K562 (cell line): Measurements from ENCODE around the gene KCNK3. TPM values are rescaled to one million over a fixed set of nuclear protein-coding genes. Genes with fewer than 3 reads are reported as not detected.

ENCODE experiments used
- ATAC-seq: fragments of 200-7000 bp; cut with Tn5 transposase; 3 replicates; pipeline ENCODE4 v1.9.1; 2020; ENCODE audit warnings: moderate library complexity
- BruUV-seq: library from RNA; stranded (reverse); fragments of 400-500 nt; replicated peaks from 2 replicates; lab custom pipeline; 2021; lab: Mats Ljungman, UMichigan
- CTCF ChIA-PET: fragments of 300-600 bp; formaldehyde crosslinking; extraction: SDS; loops from one replicate; lab custom pipeline; 2021; ENCODE audit warnings: low intra/inter-chr PET ratio; lab: Yijun Ruan, JAX
- POLR2A ChIA-PET: fragments of 300-600, 350-650 bp; sonication (Branson Sonifier 250); formaldehyde crosslinking; extraction: SDS; loops from one replicate; lab custom pipeline; 2021; ENCODE audit warnings: antibody characterized with exemption, inconsistent platforms; lab: Yijun Ruan, JAX
- DNase-seq, 4 experiments: peaks; one replicate each; pipeline versions ENCODE4 v3.0.0 to v3.0.0-alpha.2; 2011 to 2018; ENCODE audit warnings: low spot score in 3 of 4, mixed read lengths in 3 of 4; ENCODE audit errors: extremely low read depth in 1 of 4
- FAIRE-seq: peaks from 2 replicates; lab custom pipeline; 2011; peaks lifted over from hg19 to GRCh38; lab: Jason Lieb, UNC
- H2AFZ ChIP-seq: 2 replicates; pipeline ENCODE4 v1.6.0; 2011; ENCODE audit warnings: low read depth, low read length, control low read depth, inconsistent platforms
- H3K27ac ChIP-seq: fragments of 200-600 bp; 3 replicates; pipeline ENCODE4 v1.8.0; 2011; ENCODE audit warnings: low read depth, mild to moderate bottlenecking, control low read depth, inconsistent platforms, low read length, moderate library complexity, mixed read lengths; ENCODE audit errors: extremely low read depth
- H3K27me3 ChIP-seq, 2 experiments: fragments of 300-600 bp in 1 of 2; 2 replicates in 1 of 2; 3 replicates in 1 of 2; pipeline versions ENCODE4 v1.6.0 to v1.8.0; 2011; ENCODE audit warnings: inconsistent platforms in 2 of 2, low read length in 2 of 2, mild to moderate bottlenecking in 1 of 2, mixed read lengths in 1 of 2, moderate library complexity in 1 of 2; ENCODE audit not compliant: control insufficient read depth in 2 of 2, insufficient read depth in 2 of 2
- H3K36me3 ChIP-seq: fragments of 300-600 bp; 3 replicates; pipeline ENCODE4 v1.8.0; 2011; ENCODE audit warnings: mild to moderate bottlenecking, low read length, inconsistent platforms; ENCODE audit not compliant: control insufficient read depth, insufficient read depth
- H3K4me1 ChIP-seq, 2 experiments: fragments of 200-600 bp in 1 of 2; replicated peaks in 1 of 2; 2 replicates in 1 of 2; 3 replicates in 1 of 2; pipeline versions ENCODE4 v1.5.1 to v1.8.0; 2011; ENCODE audit warnings: inconsistent platforms in 2 of 2, low read length in 2 of 2, mild to moderate bottlenecking in 1 of 2, mixed read lengths in 1 of 2, moderate library complexity in 1 of 2; ENCODE audit not compliant: control insufficient read depth in 2 of 2, insufficient read depth in 2 of 2
- H3K4me2 ChIP-seq: 2 replicates; pipeline ENCODE4 v1.6.1; 2011; ENCODE audit warnings: low read length, control low read depth, inconsistent platforms, mixed read lengths; ENCODE audit not compliant: insufficient read depth
- H3K4me3 ChIP-seq: fragments of 200-600 bp; sonication (generic), shearing (Covaris generic); 2 replicates; pipeline ENCODE4 v1.5.1; 2016; ENCODE audit warnings: control low read depth, inconsistent platforms
- H3K79me2 ChIP-seq: fragments of 200-600 bp; 3 replicates; pipeline ENCODE4 v1.8.0; 2011; ENCODE audit warnings: low read length, inconsistent platforms; ENCODE audit not compliant: control insufficient read depth, insufficient read depth
- H3K9ac ChIP-seq, 2 experiments: 2 replicates each; pipeline versions ENCODE4 v1.6.0 to v1.6.1; 2011; ENCODE audit warnings: low read depth in 2 of 2, low read length in 2 of 2, control low read depth in 1 of 2, inconsistent platforms in 1 of 2, mild to moderate bottlenecking in 1 of 2, mixed read lengths in 1 of 2; ENCODE audit not compliant: insufficient read depth in 1 of 2
- H3K9me1 ChIP-seq: one replicate; pipeline ENCODE4 v1.6.0; 2011; ENCODE audit warnings: inconsistent platforms, mild to moderate bottlenecking, low read length, moderate library complexity; ENCODE audit not compliant: control insufficient read depth, insufficient read depth
- H3K9me3 ChIP-seq: replicated peaks from 2 replicates; pipeline ENCODE4 v1.5.1; 2011; ENCODE audit warnings: low read depth, low read length, inconsistent platforms; ENCODE audit not compliant: control insufficient read depth, insufficient read depth
- H4K20me1 ChIP-seq: replicated peaks from 2 replicates; pipeline ENCODE4 v1.6.1; 2011; ENCODE audit warnings: low read length, inconsistent platforms, mixed read lengths; ENCODE audit not compliant: control insufficient read depth, insufficient read depth
- ARID1B ChIP-seq: fragments of 450-650 bp; IDR thresholded peaks from 2 replicates; pipeline ENCODE4 v1.6.1; 2016; ENCODE audit warnings: antibody characterized with exemption, mild to moderate bottlenecking, inconsistent platforms
- BRD9 ChIP-seq: fragments of 450-650 bp; IDR thresholded peaks from 2 replicates; pipeline ENCODE4 v1.6.1; 2018; ENCODE audit warnings: low read depth; ENCODE audit not compliant: partially characterized antibody
- CBX2 ChIP-seq: fragments of 200-600 bp; sonication (generic); IDR thresholded peaks from one replicate; pipeline ENCODE4 v1.6.1; 2012; ENCODE audit warnings: mild to moderate bottlenecking, low read length, inconsistent platforms; ENCODE audit not compliant: insufficient read depth, poor library complexity, severe bottlenecking
- NCOA6 ChIP-seq: fragments of 450-650 bp; IDR thresholded peaks from 2 replicates; pipeline ENCODE4 v1.6.1; 2017; ENCODE audit warnings: mild to moderate bottlenecking
- NONO ChIP-seq, 2 experiments: fragments of 200-400 bp in 1 of 2; fragments of 450-650 bp in 1 of 2; formaldehyde crosslinking in 1 of 2; IDR thresholded peaks; 2 replicates each; pipeline ENCODE4 v1.6.1; 2017; ENCODE audit warnings: low read depth in 2 of 2, mild to moderate bottlenecking in 2 of 2, moderate library complexity in 2 of 2, low read length in 1 of 2
- NR2C1 ChIP-seq, 2 experiments: fragments of 450-650 bp; IDR thresholded peaks; 2 replicates each; pipeline ENCODE4 v1.6.1; 2017; ENCODE audit warnings: mild to moderate bottlenecking in 2 of 2, antibody characterized with exemption in 1 of 2, inconsistent platforms in 1 of 2, missing compliant biosample characterization in 1 of 2, missing genetic modification characterization in 1 of 2
- NRF1 ChIP-seq, 2 experiments: fragments of 450-650 bp; IDR thresholded peaks in 1 of 2; conservative IDR thresholded peaks in 1 of 2; 2 replicates each; pipeline ENCODE4 v1.6.1; 2014; ENCODE audit warnings: mild to moderate bottlenecking in 2 of 2
- POLR2A ChIP-seq: fragments of 450-650 bp; conservative IDR thresholded peaks from 2 replicates; pipeline ENCODE4 v1.6.1; 2016
- SNIP1 ChIP-seq: fragments of 450-650 bp; IDR thresholded peaks from 2 replicates; pipeline ENCODE4 v1.7.1; 2017; ENCODE audit warnings: low read depth, mild to moderate bottlenecking
- TEAD1 ChIP-seq, 2 experiments: fragments of 450-650 bp in 1 of 2; sonication (generic) in 1 of 2; formaldehyde crosslinking; IDR thresholded peaks; 2 replicates each; pipeline versions ENCODE4 v1.4.0 to v1.8.0; 2020 to 2022; ENCODE audit warnings: mild to moderate bottlenecking in 2 of 2, missing genetic modification reagents in 1 of 2
- WGBS: fragments of 100-300 bp; shearing (Covaris generic); methylation state at CpG from one replicate; pipeline ENCODE4 v1.1.6; 2016; ENCODE audit warnings: low coverage, mixed read lengths; ENCODE audit not compliant: insufficient coverage; ENCODE audit errors: missing lambda C conversion rate; 5-methylcytosine and 5-hydroxymethylcytosine counted together
- in situ Hi-C: fragments of 300-500 bp; cut with MboI; formaldehyde crosslinking; loops from 4 replicates; pipeline ENCODE4 v1.15.0; 2018; ENCODE audit warnings: inconsistent platforms, mixed read lengths
- intact Hi-C: fragments of 100-400 bp; cut with micrococcal nuclease; formaldehyde crosslinking; loops from 2 replicates; pipeline ENCODE4 v1.14.2; 2022
- polyA plus RNA-seq, 8 experiments: library from polyadenylated mRNA; depleted of rRNA in 4 of 8; stranded (reverse) in 5 of 8; unstranded in 3 of 8; fragments of >200 nt; fragmentation: Nextera tagmentation in 2 of 8; fragmentation: Illumina TruSeq in 1 of 8; extraction: Ambion mirVana in 2 of 8; extraction: Trizol in 1 of 8; gene quantifications; 2 replicates each; pipeline versions ENCODE4 v1.2.1 to v1.2.3, GENCODE V29; 2011 to 2014; ENCODE audit warnings: inconsistent platforms in 1 of 8, missing spikeins in 1 of 8
- total RNA-seq, 7 experiments: library from RNA; depleted of rRNA in 6 of 7; stranded (reverse); fragments of >200 nt in 6 of 7; fragmentation: Illumina TruSeq in 2 of 7; extraction: Trizol in 2 of 7; gene quantifications; 2 replicates each; pipeline versions ENCODE4 v1.2.1 to v1.2.3, GENCODE V29; 2011 to 2021; ENCODE audit warnings: low replicate concordance in 1 of 7
- TF ChIP-seq, protein P1 (sequence below): sonication (generic); formaldehyde crosslinking; IDR thresholded peaks from 2 replicates; pipeline ENCODE4 v1.8.0; 2022; ENCODE audit warnings: mild to moderate bottlenecking, missing genetic modification reagents
- TF ChIP-seq, protein P2 (sequence below): sonication (generic); formaldehyde crosslinking; IDR thresholded peaks from 2 replicates; pipeline ENCODE4 v1.5.0; 2020; ENCODE audit warnings: missing genetic modification reagents
- TF ChIP-seq, protein P3 (sequence below): fragments of 450-650 bp; IDR thresholded peaks from 2 replicates; pipeline ENCODE4 v1.6.1; 2016

Gene KCNK3
- total and polyA plus RNA-seq, 9 of the 15 experiments (the other 6 are each of a cell fraction or from before 2014, with no cell fraction given), result 0.01 to 0.20 (median 0.07) TPM; not detected in 5

DNA sequence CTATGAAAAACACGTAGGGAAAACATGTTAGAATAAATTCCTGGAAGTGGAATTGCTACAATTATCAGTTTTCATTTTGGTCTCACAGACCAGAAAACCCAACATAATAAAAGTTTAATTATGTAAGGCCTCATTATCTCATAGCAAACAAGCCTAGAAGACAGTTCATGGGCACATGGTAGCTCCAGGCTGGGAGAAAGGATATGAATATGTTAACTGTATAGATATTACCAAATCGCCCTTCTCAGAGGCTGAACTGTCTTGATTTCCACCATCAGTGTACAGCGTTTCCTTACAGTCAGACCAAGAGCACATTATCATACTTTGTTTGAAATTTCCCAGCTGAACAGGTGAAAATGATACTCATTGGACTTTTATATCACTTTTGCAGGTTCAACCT, 54.4 kb downstream of the KCNK3 start:
- FAIRE-seq (no peak), DNase-seq (no peak), ATAC-seq (no peak)
- H3K79me2 ChIP-seq, result no peaks in the 10 kb centered on the region
- 17% methylated on average over 3 of the region's 3 CpGs for WGBS
- no peaks in the 10 kb centered on the region for H3K9me1 ChIP-seq
- H3K27ac ChIP-seq, result no peak overlapping the region
- ChIA-PET POLR2A (interaction anchor here (0.5 kb wide), 1 partner anchor 188 kb away, joined by 3 read pairs; no protein-coding TSS in a partner anchor), CTCF (interaction anchor here (1.1 to 4.3 kb wide), 2 partner anchors 141 to 275 kb away, joined by 3 to 46 read pairs; no protein-coding TSS in a partner anchor)
- H3K9me3 ChIP-seq, result no peaks in the 10 kb centered on the region
- no peaks in the 10 kb centered on the region for H3K27me3 ChIP-seq
- no peak overlapping the region for H2AFZ ChIP-seq
- H3K4me1 ChIP-seq, result peaks cover 12 to 17% of the 10 kb centered on the region in 2 experiments
- intact Hi-C loops (loop anchor here (10.0 kb wide), 1 partner anchor 242 kb away; no protein-coding TSS in a partner anchor), in situ Hi-C loops (no loop called here)
- no peak overlapping the region for H3K4me3 ChIP-seq
- no peaks in the 10 kb centered on the region for H4K20me1 ChIP-seq
- no peak for TF ChIP-seq SNIP1
- TF ChIP-seq, protein P1, sequence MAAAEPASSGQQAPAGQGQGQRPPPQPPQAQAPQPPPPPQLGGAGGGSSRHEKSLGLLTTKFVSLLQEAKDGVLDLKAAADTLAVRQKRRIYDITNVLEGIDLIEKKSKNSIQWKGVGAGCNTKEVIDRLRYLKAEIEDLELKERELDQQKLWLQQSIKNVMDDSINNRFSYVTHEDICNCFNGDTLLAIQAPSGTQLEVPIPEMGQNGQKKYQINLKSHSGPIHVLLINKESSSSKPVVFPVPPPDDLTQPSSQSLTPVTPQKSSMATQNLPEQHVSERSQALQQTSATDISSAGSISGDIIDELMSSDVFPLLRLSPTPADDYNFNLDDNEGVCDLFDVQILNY, result no peak
- TF ChIP-seq TEAD1 (CRISPR knock-in tag; IDR thresholded peaks at IDR 0.05), result no peak
- TF ChIP-seq NRF1 (conservative IDR thresholded peaks at IDR 0.05 in 1 of 2, IDR thresholded peaks at IDR 0.05 in 1 of 2), result no peak
- TF ChIP-seq POLR2A, result no peak
- TF ChIP-seq NONO (IDR thresholded peaks at IDR 0.05; ENCODE audit: low read depth in 2 of 2, low read length in 1 of 2), result no peak
- TF ChIP-seq, protein P2, sequence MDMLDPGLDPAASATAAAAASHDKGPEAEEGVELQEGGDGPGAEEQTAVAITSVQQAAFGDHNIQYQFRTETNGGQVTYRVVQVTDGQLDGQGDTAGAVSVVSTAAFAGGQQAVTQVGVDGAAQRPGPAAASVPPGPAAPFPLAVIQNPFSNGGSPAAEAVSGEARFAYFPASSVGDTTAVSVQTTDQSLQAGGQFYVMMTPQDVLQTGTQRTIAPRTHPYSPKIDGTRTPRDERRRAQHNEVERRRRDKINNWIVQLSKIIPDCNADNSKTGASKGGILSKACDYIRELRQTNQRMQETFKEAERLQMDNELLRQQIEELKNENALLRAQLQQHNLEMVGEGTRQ, result no peak
- TF ChIP-seq BRD9, result no peak
- TF ChIP-seq NR2C1 (IDR thresholded peaks at IDR 0.05), result no peak
- no peak for TF ChIP-seq NR2C1 (tag; IDR thresholded peaks at IDR 0.05)
- TF ChIP-seq CBX2, result no peak
- no peak for TF ChIP-seq ARID1B
- no peak for TF ChIP-seq NCOA6
- TF ChIP-seq, protein P3, sequence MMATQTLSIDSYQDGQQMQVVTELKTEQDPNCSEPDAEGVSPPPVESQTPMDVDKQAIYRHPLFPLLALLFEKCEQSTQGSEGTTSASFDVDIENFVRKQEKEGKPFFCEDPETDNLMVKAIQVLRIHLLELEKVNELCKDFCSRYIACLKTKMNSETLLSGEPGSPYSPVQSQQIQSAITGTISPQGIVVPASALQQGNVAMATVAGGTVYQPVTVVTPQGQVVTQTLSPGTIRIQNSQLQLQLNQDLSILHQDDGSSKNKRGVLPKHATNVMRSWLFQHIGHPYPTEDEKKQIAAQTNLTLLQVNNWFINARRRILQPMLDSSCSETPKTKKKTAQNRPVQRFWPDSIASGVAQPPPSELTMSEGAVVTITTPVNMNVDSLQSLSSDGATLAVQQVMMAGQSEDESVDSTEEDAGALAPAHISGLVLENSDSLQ, result no peak
- no TSS peak for BruUV-seq
- no peak overlapping the region for H3K9ac ChIP-seq
- no peaks in the 10 kb centered on the region; the same call in 2 of the 3 replicates for H3K36me3 ChIP-seq
- H3K4me2 ChIP-seq, result no peak overlapping the region
